SK-MEL-5 (cell line): ENCODE data around the gene HOXB5. TPM values are rescaled to one million over a fixed set of nuclear protein-coding genes. Genes with fewer than 3 reads are reported as not detected.

Experiments
- DNase-seq: peaks from one replicate; pipeline ENCODE4 v3.0.0-alpha.2; 2016; ENCODE audit warnings: low read depth, low spot score
- in situ Hi-C: cut with HindIII; loops from 2 replicates; pipeline ENCODE4 v1.10.0; 2016; ENCODE audit warnings: low sequenced_read_pairs, high pct_unique_total_duplicates, low pct_unique_long_range_greater_than_20kb
- total RNA-seq: library from RNA; depleted of rRNA; stranded (reverse); fragments of >200 nt; shearing (Covaris generic); gene quantifications from 2 replicates; pipeline ENCODE4 v1.2.3, GENCODE V29; 2014

HOXB5 gene
- total RNA-seq, 1 experiment from 2014 or later: not detected

GRCh38 chr17:48630925-48631692, 37.5 kb upstream of the HOXB5 start:
- DNase-seq: no peak
- in situ Hi-C loops: no loop called here

- no peak for DNase-seq
- in situ Hi-C loops: no loop called here
These were observed 36.7 kb upstream of the HOXB5 start for GRCh38 chr17:48630009-48630924.

- no peak for DNase-seq
- in situ Hi-C loops: no loop called here
These were observed 35.8 kb upstream of the HOXB5 start for GRCh38 chr17:48629411-48629759.

GRCh38 chr17:48628649-48629410, 35.3 kb upstream of the HOXB5 start:
- no peak for DNase-seq
- in situ Hi-C loops: no loop called here

- no peak for DNase-seq
- in situ Hi-C loops: no loop called here
These were observed 34.3 kb upstream of the HOXB5 start for GRCh38 chr17:48627623-48628521.

- in situ Hi-C loops: no loop called here
- no peak for DNase-seq
These were observed 33.6 kb upstream of the HOXB5 start for GRCh38 chr17:48627118-48627597.

- in situ Hi-C loops: no loop called here
- peak; percentile 40 for DNase-seq
These were observed 32.9 kb upstream of the HOXB5 start, which contains the start of gene HOXB9 for GRCh38 chr17:48626245-48627117. TSS of gene HOXB9 (minus strand) at chr17:48626358. CDS start at chr17:48626269, 89 bp downstream.

GRCh38 chr17:48625495-48626244, 32.1 kb upstream of the HOXB5 start:
- DNase-seq: peak; percentile 25

GRCh38 chr17:48624544-48625494, 31.2 kb upstream of the HOXB5 start:
- in situ Hi-C loops: no loop called here
- DNase-seq: no peak

More at GRCh38 chr17:48625495-48626244, 32.1 kb upstream of the HOXB5 start:
- in situ Hi-C loops: no loop called here

- in situ Hi-C loops: no loop called here
These were observed 30.5 kb upstream of the HOXB5 start for GRCh38 chr17:48624118-48624517.

GRCh38 chr17:48623583-48623982, 30.0 kb upstream of the HOXB5 start:
- in situ Hi-C loops: no loop called here
- DNase-seq: no peak

More at GRCh38 chr17:48624118-48624517, 30.5 kb upstream of the HOXB5 start:
- DNase-seq: no peak

GRCh38 chr17:48622857-48623256, 29.3 kb upstream of the HOXB5 start:
- in situ Hi-C loops: no loop called here
- no peak for DNase-seq

- DNase-seq: no peak
- in situ Hi-C loops: no loop called here
These were observed 28.1 kb upstream of the HOXB5 start for GRCh38 chr17:48621410-48622392.
